Mammary epithelial cell (primary cell): ENCODE data around the gene RMP24.

ENCODE experiments used
- EZH2 ChIP-seq: IDR thresholded peaks from 2 replicates; pipeline ENCODE4 v1.6.1; 2012; ENCODE audit warnings: low read length, inconsistent platforms, borderline replicate concordance
- TF ChIP-seq, protein P1 (sequence below), 2 donors: IDR thresholded peaks in 1 of 2; conservative IDR thresholded peaks in 1 of 2; 2 replicates each; pipeline ENCODE4 v1.5.1; 2011 to 2012; ENCODE audit warnings: inconsistent platforms in 2 of 2, low read length in 2 of 2, mild to moderate bottlenecking in 2 of 2, control low read depth in 1 of 2, low read depth in 1 of 2; ENCODE audit not compliant: insufficient read depth in 1 of 2; ENCODE audit errors: extremely low read depth in 1 of 2

DNA sequence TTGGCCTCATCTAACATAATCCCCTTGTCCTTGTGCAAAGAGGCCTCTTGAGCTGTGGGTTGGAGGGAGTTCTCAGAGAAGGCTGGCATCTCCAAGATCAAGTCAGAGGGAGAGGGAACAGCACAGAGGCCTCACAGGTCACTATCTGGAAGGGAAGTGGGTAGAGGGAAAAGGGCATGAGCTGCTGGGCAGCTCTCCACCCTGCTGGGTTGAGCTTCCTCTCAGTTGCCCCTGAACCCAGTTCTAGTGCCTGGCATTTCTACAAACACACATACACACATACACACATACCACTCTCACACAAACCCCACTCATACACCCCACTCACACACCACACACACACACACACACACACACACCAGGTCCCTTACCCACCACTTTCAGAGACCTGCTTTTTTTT lies 30.3 kb upstream of the RMP24 start:
- TF ChIP-seq, protein P1, sequence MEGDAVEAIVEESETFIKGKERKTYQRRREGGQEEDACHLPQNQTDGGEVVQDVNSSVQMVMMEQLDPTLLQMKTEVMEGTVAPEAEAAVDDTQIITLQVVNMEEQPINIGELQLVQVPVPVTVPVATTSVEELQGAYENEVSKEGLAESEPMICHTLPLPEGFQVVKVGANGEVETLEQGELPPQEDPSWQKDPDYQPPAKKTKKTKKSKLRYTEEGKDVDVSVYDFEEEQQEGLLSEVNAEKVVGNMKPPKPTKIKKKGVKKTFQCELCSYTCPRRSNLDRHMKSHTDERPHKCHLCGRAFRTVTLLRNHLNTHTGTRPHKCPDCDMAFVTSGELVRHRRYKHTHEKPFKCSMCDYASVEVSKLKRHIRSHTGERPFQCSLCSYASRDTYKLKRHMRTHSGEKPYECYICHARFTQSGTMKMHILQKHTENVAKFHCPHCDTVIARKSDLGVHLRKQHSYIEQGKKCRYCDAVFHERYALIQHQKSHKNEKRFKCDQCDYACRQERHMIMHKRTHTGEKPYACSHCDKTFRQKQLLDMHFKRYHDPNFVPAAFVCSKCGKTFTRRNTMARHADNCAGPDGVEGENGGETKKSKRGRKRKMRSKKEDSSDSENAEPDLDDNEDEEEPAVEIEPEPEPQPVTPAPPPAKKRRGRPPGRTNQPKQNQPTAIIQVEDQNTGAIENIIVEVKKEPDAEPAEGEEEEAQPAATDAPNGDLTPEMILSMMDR (conservative IDR thresholded peaks at IDR 0.05 in 1 of 2, IDR thresholded peaks at IDR 0.05 in 1 of 2; ENCODE audit: extremely low read depth in 1 of 2, insufficient read depth in 1 of 2, low read depth in 1 of 2, low read length in 2 of 2): no peak
- TF ChIP-seq EZH2: no peak
